GM12878 (cell line): ENCODE data around the gene AP3B2. TPM values are rescaled to one million over a fixed set of nuclear protein-coding genes. Genes with fewer than 3 reads are reported as not detected.

Experiments
- CUX1 ChIP-seq: IDR thresholded peaks from 2 replicates; pipeline ENCODE4 v1.6.1; 2012; ENCODE audit warnings: improper control_type of control experiment, low read depth, low read length; ENCODE audit not compliant: insufficient replicate concordance
- GATAD2B ChIP-seq: fragments of 450-650 bp; conservative IDR thresholded peaks from 2 replicates; pipeline ENCODE4 v1.6.1; 2017; ENCODE audit warnings: low read depth, mild to moderate bottlenecking, moderate library complexity
- PBX3 ChIP-seq: IDR thresholded peaks from 2 replicates; pipeline ENCODE4 v1.6.1; 2011; ENCODE audit warnings: mild to moderate bottlenecking, low read depth, low read length, moderate library complexity; ENCODE audit not compliant: insufficient replicate concordance
- SPI1 ChIP-seq: IDR thresholded peaks from 2 replicates; pipeline ENCODE4 v1.6.1; 2011; ENCODE audit warnings: low read depth, mild to moderate bottlenecking, low read length, moderate library complexity, borderline replicate concordance; ENCODE audit not compliant: insufficient read depth
- polyA plus RNA-seq, 11 experiments: library from polyadenylated mRNA; depleted of rRNA in 4 of 11; unstranded in 6 of 11; stranded (reverse) in 5 of 11; fragments of >200 nt; fragmentation: Nextera tagmentation in 4 of 11; fragmentation: Illumina TruSeq in 1 of 11; extraction: Ambion mirVana in 4 of 11; extraction: Trizol in 1 of 11; gene quantifications; 1 replicate in 1 of 11; 2 replicates in 10 of 11; pipeline versions ENCODE4 v1.2.1 to v1.2.3, GENCODE V29; 2011 to 2016; ENCODE audit warnings: inconsistent platforms in 2 of 11, missing spikeins in 2 of 11, low read depth in 1 of 11
- total RNA-seq, 4 experiments: library from RNA; depleted of rRNA in 3 of 4; stranded (reverse); fragments of >200 nt in 3 of 4; fragmentation: Illumina TruSeq in 1 of 4; extraction: Trizol in 1 of 4; gene quantifications; 2 replicates each; pipeline versions ENCODE4 v1.2.1 to v1.2.3, GENCODE V29; 2013 to 2021
- TF ChIP-seq, protein P1 (sequence below): fragments of 450-650 bp; IDR thresholded peaks from 2 replicates; pipeline ENCODE4 v1.6.1; 2016; ENCODE audit warnings: mild to moderate bottlenecking

AP3B2 gene
- total and polyA plus RNA-seq, 10 of the 15 experiments (the other 5 are each of a cell fraction or from before 2014, with no cell fraction given): not detected

GRCh38 chr15:82681371-82681770 is 28.3 kb downstream of the AP3B2 start (continued):
- TF ChIP-seq CUX1 (no peak), PBX3 (no peak), SPI1 (no peak), GATAD2B (no peak)
- TF ChIP-seq, protein P1, sequence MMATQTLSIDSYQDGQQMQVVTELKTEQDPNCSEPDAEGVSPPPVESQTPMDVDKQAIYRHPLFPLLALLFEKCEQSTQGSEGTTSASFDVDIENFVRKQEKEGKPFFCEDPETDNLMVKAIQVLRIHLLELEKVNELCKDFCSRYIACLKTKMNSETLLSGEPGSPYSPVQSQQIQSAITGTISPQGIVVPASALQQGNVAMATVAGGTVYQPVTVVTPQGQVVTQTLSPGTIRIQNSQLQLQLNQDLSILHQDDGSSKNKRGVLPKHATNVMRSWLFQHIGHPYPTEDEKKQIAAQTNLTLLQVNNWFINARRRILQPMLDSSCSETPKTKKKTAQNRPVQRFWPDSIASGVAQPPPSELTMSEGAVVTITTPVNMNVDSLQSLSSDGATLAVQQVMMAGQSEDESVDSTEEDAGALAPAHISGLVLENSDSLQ: no peak
